Esophagus squamous epithelium (tissue), 4 donors: ENCODE data around the gene EPS8.

Source experiments
- CTCF ChIP-seq, 6 experiments: fragments of 450-650 bp in 4 of 6; fragments of 200-600 bp in 2 of 6; sonication (generic) in 2 of 6; IDR thresholded peaks; one replicate each; pipeline ENCODE4 v1.5.1; 2016 to 2019; ENCODE audit warnings: antibody characterized with exemption in 6 of 6, mild to moderate bottlenecking in 4 of 6, moderate library complexity in 4 of 6
- POLR2A ChIP-seq, 4 donors: fragments of 450-650 bp; IDR thresholded peaks; one replicate each; pipeline ENCODE4 v1.6.1; 2017; ENCODE audit warnings: antibody characterized with exemption in 4 of 4, mild to moderate bottlenecking in 4 of 4, moderate library complexity in 3 of 4

GRCh38 chr12:15698377-15698871, 90.8 kb downstream of the EPS8 start:
- TF ChIP-seq POLR2A (IDR thresholded peaks at IDR 0.05) = no peak
- TF ChIP-seq CTCF (IDR thresholded peaks at IDR 0.05) = no peak
